A375 (cell line): ENCODE measurements around the gene FAM89B. TPM values are rescaled to one million over a fixed set of nuclear protein-coding genes. Genes with fewer than 3 reads are reported as not detected.

Experiments
- small RNA-seq: library from RNA; depleted of rRNA; stranded (forward); fragments of <200 nt; gene quantifications from one replicate; pipeline ENCODE3, GENCODE V24; 2014
- total RNA-seq: library from RNA; depleted of rRNA; stranded (reverse); fragments of >200 nt; shearing (Covaris generic); gene quantifications from 2 replicates; pipeline ENCODE4 v1.2.3, GENCODE V29; 2014; rRNA removed

FAM89B gene
- total RNA-seq: 43.3 and 48.4 TPM in 2 replicates

DNA sequence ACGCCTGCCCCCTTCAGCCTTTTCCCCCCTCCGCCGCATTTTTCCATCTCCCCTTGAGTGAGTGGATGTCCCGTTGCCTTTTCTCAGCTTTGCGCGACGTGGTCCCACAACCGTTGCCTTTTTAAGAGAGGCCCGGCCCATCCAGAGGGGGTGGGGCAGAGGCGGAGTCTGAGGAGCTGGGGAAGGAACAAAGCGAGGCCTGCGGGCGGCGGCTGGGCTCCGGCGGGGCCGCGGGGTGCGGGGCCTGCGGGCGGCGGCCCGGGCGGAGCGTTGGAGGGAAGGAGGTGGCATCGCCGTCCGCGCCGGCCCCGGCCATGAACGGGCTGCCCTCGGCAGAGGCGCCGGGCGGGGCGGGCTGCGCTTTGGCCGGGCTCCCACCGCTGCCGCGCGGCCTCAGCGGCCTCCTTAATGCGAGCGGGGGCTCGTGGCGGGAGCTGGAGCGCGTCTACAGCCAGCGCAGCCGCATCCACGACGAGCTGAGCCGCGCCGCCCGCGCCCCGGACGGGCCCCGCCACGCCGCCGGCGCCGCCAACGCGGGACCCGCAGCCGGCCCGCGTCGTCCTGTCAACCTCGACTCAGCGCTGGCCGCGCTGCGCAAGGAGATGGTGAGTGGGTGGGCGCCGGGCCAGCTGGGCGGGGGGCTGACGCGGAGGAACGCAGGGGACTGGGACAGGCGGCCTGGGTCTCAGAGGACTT, at the start of gene FAM89B:
TSS of gene FAM89B (plus strand) at position 183 of the 696 bp plus-strand sequence. CDS start at position 315, 132 bp downstream.

DNA sequence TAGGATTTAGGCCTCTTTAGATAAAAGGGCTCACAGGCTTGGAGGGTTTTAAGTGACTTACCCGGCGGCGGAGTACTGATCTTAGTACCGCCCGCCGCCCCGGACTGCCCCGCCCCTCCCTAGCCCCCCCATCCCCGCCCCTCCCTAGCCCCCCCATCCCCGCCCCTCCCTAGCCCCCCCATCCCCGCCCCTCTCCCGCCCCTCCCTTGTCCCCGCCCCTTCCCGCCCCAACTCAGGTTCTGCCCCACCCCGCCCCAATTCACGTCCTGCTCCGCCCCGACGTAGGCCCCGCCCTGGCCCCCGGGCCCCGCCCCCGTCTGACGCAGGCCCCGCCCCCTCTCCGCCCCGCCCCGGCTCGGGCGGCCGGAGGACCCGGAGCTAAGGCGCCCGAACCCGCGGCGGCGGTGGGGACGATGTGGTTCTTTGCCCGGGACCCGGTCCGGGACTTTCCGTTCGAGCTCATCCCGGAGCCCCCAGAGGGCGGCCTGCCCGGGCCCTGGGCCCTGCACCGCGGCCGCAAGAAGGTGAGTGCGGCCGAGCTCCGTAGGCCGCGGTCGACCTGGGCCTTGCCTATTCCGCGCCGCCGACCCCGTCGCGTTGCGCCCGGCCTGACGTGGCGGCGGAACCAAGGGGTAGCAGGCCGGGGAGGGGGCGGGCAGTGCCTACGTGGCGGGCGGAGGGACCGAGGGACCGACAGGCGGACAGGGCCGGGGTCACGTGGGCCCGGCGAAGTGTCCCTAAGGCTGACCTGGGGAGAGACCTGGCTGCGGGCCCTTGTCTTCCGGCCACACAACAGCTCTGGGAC, 47.4 kb upstream of the FAM89B start, which contains the start of gene SCYL1:
TSS of gene SCYL1 (plus strand) at position 343 of the 805 bp plus-strand sequence. CDS start at position 414, 71 bp downstream.

DNA sequence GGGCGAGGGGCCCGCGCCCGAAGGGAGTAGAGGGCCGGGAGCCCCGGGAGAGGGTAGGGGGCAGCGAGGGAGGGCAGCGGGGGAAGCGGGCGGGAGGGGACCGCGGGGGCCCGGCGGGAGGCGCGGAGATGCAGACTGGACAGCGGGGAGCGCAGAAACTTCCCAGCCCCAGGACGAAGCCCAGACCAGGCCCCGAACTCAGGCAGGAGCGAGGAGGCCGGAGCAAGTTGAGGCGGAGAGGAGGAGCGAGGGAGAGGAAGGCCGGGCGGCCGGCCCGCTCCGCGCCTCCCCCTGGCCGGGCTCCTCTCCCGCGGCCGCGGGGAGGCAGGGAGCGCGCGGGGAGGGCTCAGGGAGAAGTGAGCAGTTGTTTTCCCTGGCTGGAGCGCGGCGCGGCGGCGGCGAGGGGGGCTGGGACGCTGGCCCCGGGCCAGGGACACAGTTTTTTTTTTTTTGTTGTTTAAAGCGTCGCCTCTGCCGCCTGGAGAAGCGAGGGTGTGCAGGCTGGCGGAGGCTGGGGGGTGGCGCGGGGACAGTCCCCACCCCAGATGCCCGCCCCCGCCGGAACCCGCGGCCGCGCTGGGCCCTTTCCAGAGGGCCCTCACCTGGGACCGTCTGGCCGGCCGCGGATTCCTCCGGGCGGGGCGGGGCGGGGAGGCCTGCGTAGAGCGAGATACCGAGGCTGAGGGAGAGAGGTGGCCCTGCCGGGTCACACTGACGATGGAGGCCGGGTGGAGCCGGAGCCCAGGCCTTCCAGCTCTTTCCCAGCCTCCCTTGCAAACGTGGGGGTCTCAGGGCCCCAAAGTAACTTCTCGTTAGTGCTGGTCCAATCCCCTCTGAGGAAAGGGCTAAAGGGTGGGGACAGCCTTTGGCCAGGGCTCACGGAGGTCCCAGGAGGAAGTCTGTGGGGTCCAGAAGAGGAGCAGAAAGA, 14.1 kb upstream of the FAM89B start, which contains the start of gene LTBP3:
TSS of gene LTBP3 (minus strand) at position 358 of the 928 bp plus-strand sequence. CDS start 400 bp downstream, outside the sequence.

GRCh38 chr11:65569973-65570918, 2.1 kb upstream of the FAM89B start, which contains the start of gene ZNRD2:
Gene ZNRD2, plus strand, starts transcription at chr11:65570477. Its CDS starts 15 bp downstream, at chr11:65570492.

DNA sequence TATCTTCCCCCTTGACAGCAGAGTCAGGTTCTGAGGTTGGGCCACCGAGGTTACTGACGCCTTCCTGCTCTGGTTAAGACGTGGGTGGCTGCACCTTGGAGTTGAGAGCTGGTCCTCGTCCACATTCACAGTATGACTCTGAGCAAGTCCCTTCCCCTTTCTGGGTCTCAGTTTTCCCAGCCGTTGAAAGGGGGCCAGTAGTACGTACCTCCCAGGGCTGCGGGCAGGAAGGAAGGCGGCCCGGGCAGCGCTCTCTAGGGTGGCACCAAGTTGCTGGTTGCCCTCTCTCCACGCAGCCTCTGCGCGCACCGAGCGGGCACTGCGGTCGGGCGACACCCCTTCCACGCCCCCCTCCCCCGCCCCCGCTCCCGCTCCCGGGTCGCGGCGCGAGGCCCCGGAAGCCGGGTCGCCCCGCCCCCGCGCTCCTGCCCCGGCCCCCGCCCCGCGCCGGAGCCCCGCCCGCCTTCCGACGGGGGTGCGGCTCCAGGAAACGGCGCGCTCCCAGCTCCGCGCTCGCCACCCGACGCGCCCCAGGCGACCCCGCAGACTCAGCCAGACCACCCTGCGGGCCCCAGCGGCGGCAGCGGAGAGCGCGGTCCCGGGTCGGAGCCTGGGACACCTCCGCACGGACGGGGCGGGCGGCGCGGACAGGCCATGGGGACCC, 3.4 kb downstream of the FAM89B start, which contains the start of gene EHBP1L1:
TSS of gene EHBP1L1 (plus strand) at position 486 of the 664 bp plus-strand sequence. CDS start 250 bp downstream, outside the sequence.

GRCh38 chr11:65595543-65596281, 23.4 kb downstream of the FAM89B start, which contains the start of gene KCNK7:
Gene KCNK7, minus strand, starts transcription at chr11:65595800. Its CDS starts 28 bp downstream, at chr11:65595772.

DNA sequence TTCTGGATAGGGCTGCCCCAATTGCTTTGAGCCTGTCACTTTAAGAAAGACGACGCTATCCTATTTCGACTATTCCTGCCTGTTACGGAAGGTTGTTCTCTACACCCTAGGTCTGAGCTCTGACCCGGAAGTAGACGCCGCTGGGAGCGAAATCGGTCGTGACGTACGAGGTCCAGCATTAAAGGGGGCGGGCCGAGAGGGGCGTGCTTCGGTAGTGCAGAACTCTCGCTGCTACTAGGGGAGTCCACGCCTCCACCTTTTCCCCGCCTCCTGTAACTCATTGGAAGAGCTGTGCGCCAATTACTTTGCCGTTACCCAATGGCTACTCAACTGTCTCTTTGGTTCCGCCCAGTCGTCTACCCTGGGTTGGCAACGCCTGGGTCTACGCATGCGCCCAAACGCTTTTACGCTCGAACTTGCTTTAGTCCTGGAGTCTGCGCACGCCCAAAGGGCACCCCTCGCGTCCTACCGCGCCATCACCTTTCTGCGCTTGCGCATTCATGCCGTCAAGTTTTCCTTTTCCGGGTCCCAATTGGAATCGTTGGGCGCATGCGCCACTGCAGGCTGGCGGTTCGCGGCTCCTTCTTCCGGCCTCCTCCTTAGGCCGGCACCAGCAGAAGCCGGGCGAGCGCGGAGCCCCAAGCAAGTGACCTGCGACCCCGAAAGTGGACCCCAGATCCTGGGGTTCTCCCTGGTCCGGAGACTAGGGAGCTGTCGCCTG, 43.1 kb downstream of the FAM89B start, which contains the start of gene PCNX3:
TSS of gene PCNX3 (plus strand) at position 548 of the 721 bp plus-strand sequence. CDS start 536 bp downstream, outside the sequence.

Small RNA genes lying within 50 kb of the gene (small RNA-seq; reads per million reads assigned to genes)
- gene AP001362.1: not detected

Other genes starting within 250 kb of the FAM89B start
- 47.7 and 62.2 TPM in 2 replicates for gene DPF2, start 238.7 kb upstream of the FAM89B start, total RNA-seq
- gene TIGD3, start 217.8 kb upstream of the FAM89B start, total RNA-seq: 1.2 and 1.4 TPM in 2 replicates
- 14.1 and 15.8 TPM in 2 replicates for gene SLC25A45, start 189.9 kb upstream of the FAM89B start, total RNA-seq
- gene FRMD8, start 185.9 kb upstream of the FAM89B start, total RNA-seq: 76.8 and 79.3 TPM in 2 replicates
- gene NEAT1, start 149.7 kb upstream of the FAM89B start, total RNA-seq: 69.3 and 73.0 TPM in 2 replicates
- gene MALAT1, start 73.5 kb upstream of the FAM89B start, total RNA-seq: 2,655 and 2,827 TPM in 2 replicates
- gene SCYL1, start 47.5 kb upstream of the FAM89B start, total RNA-seq: 144 TPM in 2 replicates
- 205 and 209 TPM in 2 replicates for gene LTBP3, start 14.2 kb upstream of the FAM89B start, total RNA-seq
- gene ZNRD2, start 2.1 kb upstream of the FAM89B start, total RNA-seq: 93.6 and 98.5 TPM in 2 replicates
- gene EHBP1L1, start 3.5 kb downstream of the FAM89B start, total RNA-seq: 147 and 171 TPM in 2 replicates
- 0.27 and 0.30 TPM in 2 replicates for gene KCNK7, start 23.3 kb downstream of the FAM89B start, total RNA-seq
- 32.6 and 44.9 TPM in 2 replicates for gene MAP3K11, start 41.7 kb downstream of the FAM89B start, total RNA-seq
- gene PCNX3, start 43.2 kb downstream of the FAM89B start, total RNA-seq: 38.1 and 38.7 TPM in 2 replicates
- gene SIPA1, start 65.6 kb downstream of the FAM89B start, total RNA-seq: 34.2 and 35.5 TPM in 2 replicates
- 41.8 and 44.5 TPM in 2 replicates for gene RELA, start 90.4 kb downstream of the FAM89B start, total RNA-seq
- gene KAT5, start 139.7 kb downstream of the FAM89B start, total RNA-seq: 84.3 and 89.4 TPM in 2 replicates
- gene RNASEH2C, start 148.3 kb downstream of the FAM89B start, total RNA-seq: 115 and 149 TPM in 2 replicates
- 23.7 and 24.5 TPM in 2 replicates for gene AP5B1, start 208.4 kb downstream of the FAM89B start, total RNA-seq
- gene OVOL1, start 214.5 kb downstream of the FAM89B start, total RNA-seq: 0.11 TPM in 2 replicates